Measurements from ENCODE around the gene BTRC. TPM values are rescaled to one million over a fixed set of nuclear protein-coding genes. Genes with fewer than 3 reads are reported as not detected.

BTRC gene
- total RNA-seq, 1 experiment from 2014 or later, result 22.4 TPM

GRCh38 chr10:101385866-101386658 lies 32.1 kb downstream of the BTRC start:
- DNase-seq (ENCODE audit: low spot score) (no peak), ATAC-seq (no peak)
- H3K27ac Mint-ChIP-seq, result no peak overlapping the region
- H3K4me1 Mint-ChIP-seq, result no peaks in the 10 kb centered on the region
- CTCF ChIA-PET, result no interaction called here
- no peaks in the 10 kb centered on the region for H3K27me3 Mint-ChIP-seq (ENCODE audit: low read depth)
- H3K9me3 Mint-ChIP-seq, result no peaks in the 10 kb centered on the region
- no peak overlapping the region for H3K4me3 Mint-ChIP-seq
- POLR2A ChIA-PET, result no interaction called here
- TF ChIP-seq ZNF512 (CRISPR knock-in tag; IDR thresholded peaks at IDR 0.05; ENCODE audit: borderline replicate concordance), result no peak
- TF ChIP-seq NR1H2 (CRISPR knock-in tag; IDR thresholded peaks at IDR 0.05), result no peak
- TF ChIP-seq GABPB1 (CRISPR knock-in tag; IDR thresholded peaks at IDR 0.05), result no peak
- no peak for TF ChIP-seq TCF7 (CRISPR knock-in tag; IDR thresholded peaks at IDR 0.05; ENCODE audit: low read depth)
- no peak for TF ChIP-seq ATF6 (CRISPR knock-in tag; IDR thresholded peaks at IDR 0.05)
- no peak for TF ChIP-seq USF1 (CRISPR knock-in tag; IDR thresholded peaks at IDR 0.05)
- no peak for TF ChIP-seq E2F5 (CRISPR knock-in tag; IDR thresholded peaks at IDR 0.05)
- no peak for TF ChIP-seq ATF1 (CRISPR knock-in tag; IDR thresholded peaks at IDR 0.05)
- TF ChIP-seq ZNF281 (CRISPR knock-in tag; IDR thresholded peaks at IDR 0.05), result no peak
- TF ChIP-seq HMGA2 (CRISPR knock-in tag; IDR thresholded peaks at IDR 0.05), result no peak
- TF ChIP-seq SOX15 (CRISPR knock-in tag; IDR thresholded peaks at IDR 0.05), result no peak
- no peak for TF ChIP-seq ZBTB43 (CRISPR knock-in tag; IDR thresholded peaks at IDR 0.05)
- TF ChIP-seq NR3C1 (CRISPR knock-in tag; conservative IDR thresholded peaks at IDR 0.05; ENCODE audit: low read depth), result no peak
- no peak for TF ChIP-seq ZNF416 (CRISPR knock-in tag; IDR thresholded peaks at IDR 0.05)
- no peak for TF ChIP-seq ZSCAN18 (CRISPR knock-in tag; IDR thresholded peaks at IDR 0.05)
- no peak for TF ChIP-seq NFATC4 (CRISPR knock-in tag; IDR thresholded peaks at IDR 0.05)
- no peak for TF ChIP-seq ARID4B (CRISPR knock-in tag; IDR thresholded peaks at IDR 0.05; ENCODE audit: borderline replicate concordance)
- H3K36me3 Mint-ChIP-seq, result no peaks in the 10 kb centered on the region
